Erythroblast (primary cell): Measurements from ENCODE around the gene ULBP1.

Source experiments
- GATA1 ChIP-seq: IDR thresholded peaks from 2 replicates; pipeline ENCODE4 v1.6.1; 2011; ENCODE audit warnings: low read depth, mild to moderate bottlenecking, control low read depth, low read length, moderate library complexity
- POLR2A ChIP-seq: IDR thresholded peaks from 2 replicates; pipeline ENCODE4 v1.6.1; 2011; ENCODE audit warnings: mild to moderate bottlenecking, low read length

DNA sequence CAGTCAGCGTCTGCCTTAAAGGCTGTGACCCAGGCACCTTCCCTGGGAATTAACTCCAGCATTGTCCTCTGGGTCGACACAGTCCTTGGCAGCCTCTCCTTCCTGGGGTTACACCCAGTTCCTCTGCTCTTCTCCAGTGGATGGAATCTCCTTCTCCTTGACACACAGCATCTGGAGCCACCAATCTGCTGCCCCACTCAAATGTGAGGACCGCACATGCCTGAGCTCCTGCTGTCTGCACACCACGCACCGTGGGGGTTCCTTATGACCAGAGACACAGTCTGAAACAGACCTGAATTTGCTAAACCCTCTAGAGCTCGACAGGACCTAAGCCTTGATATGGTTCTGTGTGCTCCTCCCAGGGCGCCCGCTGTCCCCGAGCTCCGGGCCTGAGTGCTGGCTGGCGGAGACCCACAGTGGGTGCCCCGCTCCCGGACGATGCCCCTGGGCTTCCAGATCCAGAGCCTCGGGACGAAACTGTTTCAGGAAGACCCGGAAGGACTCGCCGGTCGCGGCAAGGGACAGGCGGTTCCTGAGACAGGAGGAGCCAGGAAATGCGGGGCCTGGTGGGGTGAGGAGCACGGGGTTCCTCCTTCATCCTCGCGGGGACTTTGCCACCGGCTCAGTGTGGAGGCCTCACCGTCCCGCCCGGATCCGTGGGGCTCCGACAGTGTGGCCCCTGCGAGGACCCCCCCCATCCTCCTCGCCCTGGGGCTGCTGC lies 38.3 kb upstream of the ULBP1 start:
- no peak for TF ChIP-seq POLR2A
- no peak for TF ChIP-seq GATA1
